Esophagus squamous epithelium (tissue), 4 donors: ENCODE measurements around the gene WDR33.

Source experiments
- CTCF ChIP-seq, 6 experiments: fragments of 450-650 bp in 4 of 6; fragments of 200-600 bp in 2 of 6; sonication (generic) in 2 of 6; IDR thresholded peaks; one replicate each; pipeline ENCODE4 v1.5.1; 2016 to 2019; ENCODE audit warnings: antibody characterized with exemption in 6 of 6, mild to moderate bottlenecking in 4 of 6, moderate library complexity in 4 of 6
- POLR2A ChIP-seq, 4 donors: fragments of 450-650 bp; IDR thresholded peaks; one replicate each; pipeline ENCODE4 v1.6.1; 2017; ENCODE audit warnings: antibody characterized with exemption in 4 of 4, mild to moderate bottlenecking in 4 of 4, moderate library complexity in 3 of 4

- TF ChIP-seq CTCF (IDR thresholded peaks at IDR 0.05): no peak
- no peak for TF ChIP-seq POLR2A (IDR thresholded peaks at IDR 0.05)
Measured at GRCh38 chr2:127810156-127810618, 784 bp downstream of the WDR33 start.
